K562 (cell line): Measurements from ENCODE around the gene BCL2L13. TPM values are rescaled to one million over a fixed set of nuclear protein-coding genes. Genes with fewer than 3 reads are reported as not detected.
A peak's percentile ranks its signal among the peaks of the same experiment; 100 is the strongest.

Source experiments
- ATAC-seq: fragments of 200-7000 bp; cut with Tn5 transposase; 3 replicates; pipeline ENCODE4 v1.9.1; 2020; ENCODE audit warnings: moderate library complexity
- BruUV-seq: library from RNA; stranded (reverse); fragments of 400-500 nt; replicated peaks from 2 replicates; lab custom pipeline; 2021; lab: Mats Ljungman, UMichigan
- CTCF ChIA-PET: fragments of 300-600 bp; formaldehyde crosslinking; extraction: SDS; loops from one replicate; lab custom pipeline; 2021; ENCODE audit warnings: low intra/inter-chr PET ratio; lab: Yijun Ruan, JAX
- POLR2A ChIA-PET: fragments of 300-600, 350-650 bp; sonication (Branson Sonifier 250); formaldehyde crosslinking; extraction: SDS; loops from one replicate; lab custom pipeline; 2021; ENCODE audit warnings: antibody characterized with exemption, inconsistent platforms; lab: Yijun Ruan, JAX
- DNase-seq, 4 experiments: peaks; one replicate each; pipeline versions ENCODE4 v3.0.0 to v3.0.0-alpha.2; 2011 to 2018; ENCODE audit warnings: low spot score in 3 of 4, mixed read lengths in 3 of 4; ENCODE audit errors: extremely low read depth in 1 of 4
- FAIRE-seq: peaks from 2 replicates; lab custom pipeline; 2011; peaks lifted over from hg19 to GRCh38; lab: Jason Lieb, UNC
- H2AFZ ChIP-seq: 2 replicates; pipeline ENCODE4 v1.6.0; 2011; ENCODE audit warnings: low read depth, low read length, control low read depth, inconsistent platforms
- H3K27ac ChIP-seq: fragments of 200-600 bp; 3 replicates; pipeline ENCODE4 v1.8.0; 2011; ENCODE audit warnings: low read depth, mild to moderate bottlenecking, control low read depth, inconsistent platforms, low read length, moderate library complexity, mixed read lengths; ENCODE audit errors: extremely low read depth
- H3K27me3 ChIP-seq, 2 experiments: fragments of 300-600 bp in 1 of 2; 2 replicates in 1 of 2; 3 replicates in 1 of 2; pipeline versions ENCODE4 v1.6.0 to v1.8.0; 2011; ENCODE audit warnings: inconsistent platforms in 2 of 2, low read length in 2 of 2, mild to moderate bottlenecking in 1 of 2, mixed read lengths in 1 of 2, moderate library complexity in 1 of 2; ENCODE audit not compliant: control insufficient read depth in 2 of 2, insufficient read depth in 2 of 2
- H3K36me3 ChIP-seq: fragments of 300-600 bp; 3 replicates; pipeline ENCODE4 v1.8.0; 2011; ENCODE audit warnings: mild to moderate bottlenecking, low read length, inconsistent platforms; ENCODE audit not compliant: control insufficient read depth, insufficient read depth
- H3K4me1 ChIP-seq, 2 experiments: fragments of 200-600 bp in 1 of 2; replicated peaks in 1 of 2; 2 replicates in 1 of 2; 3 replicates in 1 of 2; pipeline versions ENCODE4 v1.5.1 to v1.8.0; 2011; ENCODE audit warnings: inconsistent platforms in 2 of 2, low read length in 2 of 2, mild to moderate bottlenecking in 1 of 2, mixed read lengths in 1 of 2, moderate library complexity in 1 of 2; ENCODE audit not compliant: control insufficient read depth in 2 of 2, insufficient read depth in 2 of 2
- H3K4me2 ChIP-seq: 2 replicates; pipeline ENCODE4 v1.6.1; 2011; ENCODE audit warnings: low read length, control low read depth, inconsistent platforms, mixed read lengths; ENCODE audit not compliant: insufficient read depth
- H3K4me3 ChIP-seq: fragments of 200-600 bp; sonication (generic), shearing (Covaris generic); 2 replicates; pipeline ENCODE4 v1.5.1; 2016; ENCODE audit warnings: control low read depth, inconsistent platforms
- H3K79me2 ChIP-seq: fragments of 200-600 bp; 3 replicates; pipeline ENCODE4 v1.8.0; 2011; ENCODE audit warnings: low read length, inconsistent platforms; ENCODE audit not compliant: control insufficient read depth, insufficient read depth
- H3K9ac ChIP-seq, 2 experiments: 2 replicates each; pipeline versions ENCODE4 v1.6.0 to v1.6.1; 2011; ENCODE audit warnings: low read depth in 2 of 2, low read length in 2 of 2, control low read depth in 1 of 2, inconsistent platforms in 1 of 2, mild to moderate bottlenecking in 1 of 2, mixed read lengths in 1 of 2; ENCODE audit not compliant: insufficient read depth in 1 of 2
- H3K9me1 ChIP-seq: one replicate; pipeline ENCODE4 v1.6.0; 2011; ENCODE audit warnings: inconsistent platforms, mild to moderate bottlenecking, low read length, moderate library complexity; ENCODE audit not compliant: control insufficient read depth, insufficient read depth
- H3K9me3 ChIP-seq: replicated peaks from 2 replicates; pipeline ENCODE4 v1.5.1; 2011; ENCODE audit warnings: low read depth, low read length, inconsistent platforms; ENCODE audit not compliant: control insufficient read depth, insufficient read depth
- H4K20me1 ChIP-seq: replicated peaks from 2 replicates; pipeline ENCODE4 v1.6.1; 2011; ENCODE audit warnings: low read length, inconsistent platforms, mixed read lengths; ENCODE audit not compliant: control insufficient read depth, insufficient read depth
- CAMTA2 ChIP-seq: fragments of 250-450 bp; sonication (Bioruptor Pico); conservative IDR thresholded peaks from 2 replicates; pipeline ENCODE4 v1.5.1; 2022
- MGA ChIP-seq: fragments of 450-650 bp; IDR thresholded peaks from 2 replicates; pipeline ENCODE4 v1.6.1; 2016; ENCODE audit warnings: mild to moderate bottlenecking, moderate library complexity
- ZFX ChIP-seq: sonication (generic); formaldehyde crosslinking; IDR thresholded peaks from 2 replicates; pipeline ENCODE4 v1.8.0; 2022; ENCODE audit warnings: mild to moderate bottlenecking, missing genetic modification reagents, moderate library complexity
- WGBS: fragments of 100-300 bp; shearing (Covaris generic); methylation state at CpG from one replicate; pipeline ENCODE4 v1.1.6; 2016; ENCODE audit warnings: low coverage, mixed read lengths; ENCODE audit not compliant: insufficient coverage; ENCODE audit errors: missing lambda C conversion rate; 5-methylcytosine and 5-hydroxymethylcytosine counted together
- in situ Hi-C: fragments of 300-500 bp; cut with MboI; formaldehyde crosslinking; loops from 4 replicates; pipeline ENCODE4 v1.15.0; 2018; ENCODE audit warnings: inconsistent platforms, mixed read lengths
- intact Hi-C: fragments of 100-400 bp; cut with micrococcal nuclease; formaldehyde crosslinking; loops from 2 replicates; pipeline ENCODE4 v1.14.2; 2022
- polyA plus RNA-seq, 8 experiments: library from polyadenylated mRNA; depleted of rRNA in 4 of 8; stranded (reverse) in 5 of 8; unstranded in 3 of 8; fragments of >200 nt; fragmentation: Nextera tagmentation in 2 of 8; fragmentation: Illumina TruSeq in 1 of 8; extraction: Ambion mirVana in 2 of 8; extraction: Trizol in 1 of 8; gene quantifications; 2 replicates each; pipeline versions ENCODE4 v1.2.1 to v1.2.3, GENCODE V29; 2011 to 2014; ENCODE audit warnings: inconsistent platforms in 1 of 8, missing spikeins in 1 of 8
- total RNA-seq, 7 experiments: library from RNA; depleted of rRNA in 6 of 7; stranded (reverse); fragments of >200 nt in 6 of 7; fragmentation: Illumina TruSeq in 2 of 7; extraction: Trizol in 2 of 7; gene quantifications; 2 replicates each; pipeline versions ENCODE4 v1.2.1 to v1.2.3, GENCODE V29; 2011 to 2021; ENCODE audit warnings: low replicate concordance in 1 of 7

BCL2L13 gene
- total and polyA plus RNA-seq, 9 of the 15 experiments (the other 6 are each of a cell fraction or from before 2014, with no cell fraction given) = 41.5 to 63.4 (median 56.5) TPM

DNA sequence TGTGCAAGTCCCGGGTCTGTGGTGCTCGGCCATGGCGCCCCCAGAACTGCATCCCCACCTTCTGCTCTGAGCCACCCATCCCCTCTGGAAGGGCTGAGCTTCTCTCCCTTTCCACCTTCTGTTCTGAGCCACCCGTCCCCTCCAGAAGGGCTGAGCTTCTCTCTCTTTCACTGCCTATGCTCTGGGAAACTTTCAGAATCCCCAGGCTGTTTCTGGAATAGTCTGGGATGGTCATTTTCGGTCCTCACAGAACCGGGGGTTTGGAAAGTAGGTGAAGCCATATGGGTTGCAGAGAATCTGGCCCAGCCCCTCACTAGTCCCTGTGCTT lies 139.1 kb downstream of the BCL2L13 start:
- no peak for TF ChIP-seq MGA
- TF ChIP-seq CAMTA2 (CRISPR knock-in tag) = no peak
- TF ChIP-seq ZFX (CRISPR knock-in tag) = 0 out of 2 replicates have a peak, but pooled peaks have one; percentile 4
- Histone ChIP-seq H3K9me3 (no peaks in the 10 kb centered on the region), H3K4me2 (peak overlapping the region; percentile 67), H4K20me1 (peaks cover 9% of the 10 kb centered on the region), H3K9me1 (peaks cover 3% of the 10 kb centered on the region), H3K36me3 (peaks cover 1% of the 10 kb centered on the region; the same call in 1 of the 3 replicates), H2AFZ (peak overlapping the region; percentile 76), H3K4me3 (peak overlapping the region; percentile 8), H3K27ac (peak overlapping the region; percentile 38), H3K4me1 (peaks cover 24 to 76% of the 10 kb centered on the region in 2 experiments), H3K27me3 (no peaks in the 10 kb centered on the region; a peak in 1 of 5 replicates), H3K79me2 (peaks cover 13% of the 10 kb centered on the region), H3K9ac (peak overlapping the region; percentile 35 to 76)
- FAIRE-seq = no peak
- intact Hi-C loops (loop anchor here (10.0 kb wide), 1 partner anchor 287 kb away; no protein-coding TSS in a partner anchor), in situ Hi-C loops (no loop called here)
- no TSS peak for BruUV-seq
- ATAC-seq = no peak
- ChIA-PET CTCF (no interaction called here), POLR2A (interaction anchor here (0.7 to 0.9 kb wide), 2 partner anchors 77 to 80 kb away, joined by 3 read pairs; no protein-coding TSS in a partner anchor)
- DNase-seq = no peak
- WGBS = 46% methylated on average over 5 of the region's 6 CpGs
